Central memory CD8-positive, alpha-beta T cell (primary cell): ENCODE data around the gene C1QTNF3.

ENCODE experiments used
- ATAC-seq: fragments of 150-1000 bp; cut with Tn5 transposase; replicated peaks from 2 replicates; pipeline ENCODE4 v1.10.0; 2022; ENCODE audit warnings: mild to moderate bottlenecking, moderate FRiP score, moderate number of reproducible peaks; ENCODE audit not compliant: poor library complexity, severe bottlenecking; ENCODE audit errors: extremely low read depth
- DNase-seq, 2 donors: peaks; one replicate each; pipeline ENCODE4 v3.0.0; 2021; ENCODE audit warnings: low spot score in 2 of 2
- H3K27ac Mint-ChIP-seq: one replicate; pipeline ENCODE4 v1.8.0; 2022; ENCODE audit warnings: low read depth, mild to moderate bottlenecking, moderate library complexity, mixed read lengths
- H3K27me3 Mint-ChIP-seq: one replicate; pipeline ENCODE4 v1.8.0; 2022; ENCODE audit warnings: mixed read lengths
- H3K36me3 Mint-ChIP-seq: one replicate; pipeline ENCODE4 v1.8.0; 2022; ENCODE audit warnings: mild to moderate bottlenecking, moderate library complexity, mixed read lengths; ENCODE audit not compliant: insufficient read depth
- H3K4me1 Mint-ChIP-seq: one replicate; pipeline ENCODE4 v1.8.0; 2022; ENCODE audit warnings: mixed read lengths
- H3K4me3 Mint-ChIP-seq: one replicate; pipeline ENCODE4 v1.8.0; 2022; ENCODE audit warnings: mild to moderate bottlenecking, moderate library complexity, mixed read lengths
- H3K9me3 Mint-ChIP-seq: one replicate; pipeline ENCODE4 v1.8.0; 2022; ENCODE audit warnings: mixed read lengths

Gene C1QTNF3

DNA sequence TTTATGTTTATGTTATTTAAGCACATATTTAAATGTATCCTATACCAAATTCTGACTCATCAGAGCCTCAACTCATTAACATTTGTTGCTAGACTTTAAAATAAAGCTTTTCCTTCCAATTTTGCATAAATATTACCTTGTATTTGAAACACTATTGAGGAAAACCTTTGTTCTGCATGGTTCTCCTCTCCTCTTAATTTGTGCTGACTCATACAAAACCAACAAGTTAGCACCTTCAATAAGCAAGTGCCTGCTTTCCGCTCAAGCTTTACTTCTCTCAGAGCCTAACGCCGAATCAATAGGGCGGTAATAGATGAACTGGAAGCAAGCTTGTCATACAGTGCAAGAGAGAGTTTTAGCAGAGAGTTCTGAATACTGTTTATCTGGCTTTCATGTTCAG, 43.0 kb downstream of the C1QTNF3 start:
- H3K27ac Mint-ChIP-seq, result no peak overlapping the region
- no peak overlapping the region for H3K4me3 Mint-ChIP-seq
- no peaks in the 10 kb centered on the region for H3K27me3 Mint-ChIP-seq
- H3K9me3 Mint-ChIP-seq, result no peaks in the 10 kb centered on the region
- peaks cover 5% of the 10 kb centered on the region for H3K4me1 Mint-ChIP-seq
- DNase-seq, result no peak
- no peak for ATAC-seq
- peaks cover 8% of the 10 kb centered on the region for H3K36me3 Mint-ChIP-seq

DNA sequence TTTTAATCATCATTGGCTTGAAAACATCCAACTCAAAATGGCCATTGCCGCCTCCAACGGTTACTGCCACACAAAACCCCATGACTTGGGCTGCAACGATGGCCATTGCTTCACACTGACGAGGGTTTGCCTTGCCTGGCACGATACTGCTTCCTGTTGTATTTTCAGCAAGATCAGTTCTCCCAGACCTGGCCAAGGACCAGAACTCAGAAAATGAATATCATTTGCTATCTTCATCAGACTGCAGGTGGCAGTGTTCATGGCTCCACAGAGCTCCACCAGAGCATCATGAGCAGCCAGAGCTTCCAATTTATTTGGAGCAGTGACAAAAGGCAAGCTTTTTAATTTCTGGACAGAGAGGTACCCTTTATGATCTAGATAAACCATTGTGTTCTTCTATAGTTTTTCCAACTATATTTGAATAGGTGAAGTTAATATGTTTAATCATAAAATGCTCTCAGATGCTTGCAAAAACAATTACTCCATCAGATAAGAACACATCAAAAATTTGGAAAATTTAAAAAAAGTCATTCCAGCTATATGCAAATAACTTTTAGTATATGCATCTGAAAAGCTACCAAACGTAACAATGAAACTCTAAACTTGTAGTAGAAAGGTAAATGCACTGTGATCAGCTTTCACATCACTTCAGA, 45.6 kb downstream of the C1QTNF3 start:
- no peaks in the 10 kb centered on the region for H3K27me3 Mint-ChIP-seq
- H3K27ac Mint-ChIP-seq, result no peak overlapping the region
- H3K9me3 Mint-ChIP-seq, result no peaks in the 10 kb centered on the region
- ATAC-seq, result no peak
- no peak overlapping the region for H3K4me3 Mint-ChIP-seq
- no peak for DNase-seq
- H3K36me3 Mint-ChIP-seq, result peaks cover 10% of the 10 kb centered on the region
- peaks cover 5% of the 10 kb centered on the region for H3K4me1 Mint-ChIP-seq

GRCh38 chr5:33995865-33996264, 47.1 kb downstream of the C1QTNF3 start:
- H3K36me3 Mint-ChIP-seq, result peaks cover 10% of the 10 kb centered on the region

GRCh38 chr5:33994845-33995244, 48.2 kb downstream of the C1QTNF3 start:
- ATAC-seq (no peak), DNase-seq (no peak)
- Mint-ChIP-seq H3K4me1 (peaks cover 5% of the 10 kb centered on the region), H3K36me3 (peaks cover 10% of the 10 kb centered on the region), H3K27me3 (no peaks in the 10 kb centered on the region), H3K4me3 (no peak overlapping the region), H3K9me3 (no peaks in the 10 kb centered on the region), H3K27ac (no peak overlapping the region)

More at GRCh38 chr5:33995865-33996264, 47.1 kb downstream of the C1QTNF3 start:
- ATAC-seq, result no peak
- Mint-ChIP-seq H3K4me1 (peaks cover 5% of the 10 kb centered on the region), H3K9me3 (no peaks in the 10 kb centered on the region), H3K4me3 (no peak overlapping the region), H3K27me3 (no peaks in the 10 kb centered on the region), H3K27ac (no peak overlapping the region)
- DNase-seq, result no peak

- H3K27ac Mint-ChIP-seq, result no peak overlapping the region
- no peak overlapping the region for H3K4me3 Mint-ChIP-seq
- H3K9me3 Mint-ChIP-seq, result no peaks in the 10 kb centered on the region
- H3K27me3 Mint-ChIP-seq, result no peaks in the 10 kb centered on the region
- H3K36me3 Mint-ChIP-seq, result peaks cover 17% of the 10 kb centered on the region
- DNase-seq (no peak), ATAC-seq (no peak)
- peaks cover 5% of the 10 kb centered on the region for H3K4me1 Mint-ChIP-seq
Measured at GRCh38 chr5:33992864-33993263, 50.1 kb downstream of the C1QTNF3 start.

- Mint-ChIP-seq H3K4me3 (no peak overlapping the region), H3K27me3 (no peaks in the 10 kb centered on the region), H3K36me3 (peaks cover 8% of the 10 kb centered on the region), H3K4me1 (no peaks in the 10 kb centered on the region), H3K9me3 (no peaks in the 10 kb centered on the region), H3K27ac (no peak overlapping the region)
- no peak for ATAC-seq
- no peak for DNase-seq
Measured at GRCh38 chr5:33985447-33985846, 57.6 kb downstream of the C1QTNF3 start.

GRCh38 chr5:33984671-33985124, 58.3 kb downstream of the C1QTNF3 start, which contains the start of gene SLC45A2:
Gene SLC45A2, minus strand, starts transcription at chr5:33984693. Its CDS starts 110 bp downstream, at chr5:33984583.
- DNase-seq (no peak), ATAC-seq (no peak)
- no peaks in the 10 kb centered on the region for H3K4me1 Mint-ChIP-seq
- no peaks in the 10 kb centered on the region for H3K27me3 Mint-ChIP-seq
- peaks cover 8% of the 10 kb centered on the region for H3K36me3 Mint-ChIP-seq
- H3K4me3 Mint-ChIP-seq, result no peak within 1 kb of the TSS
- H3K9me3 Mint-ChIP-seq, result no peaks in the 10 kb centered on the region
- no peak within 1 kb of the TSS for H3K27ac Mint-ChIP-seq

- Mint-ChIP-seq H3K4me1 (no peaks in the 10 kb centered on the region), H3K27ac (no peak overlapping the region), H3K27me3 (no peaks in the 10 kb centered on the region), H3K9me3 (no peaks in the 10 kb centered on the region), H3K4me3 (no peak overlapping the region), H3K36me3 (peaks cover 8% of the 10 kb centered on the region)
- ATAC-seq (no peak), DNase-seq (no peak)
Measured at GRCh38 chr5:33984178-33984577, 58.8 kb downstream of the C1QTNF3 start.

DNA sequence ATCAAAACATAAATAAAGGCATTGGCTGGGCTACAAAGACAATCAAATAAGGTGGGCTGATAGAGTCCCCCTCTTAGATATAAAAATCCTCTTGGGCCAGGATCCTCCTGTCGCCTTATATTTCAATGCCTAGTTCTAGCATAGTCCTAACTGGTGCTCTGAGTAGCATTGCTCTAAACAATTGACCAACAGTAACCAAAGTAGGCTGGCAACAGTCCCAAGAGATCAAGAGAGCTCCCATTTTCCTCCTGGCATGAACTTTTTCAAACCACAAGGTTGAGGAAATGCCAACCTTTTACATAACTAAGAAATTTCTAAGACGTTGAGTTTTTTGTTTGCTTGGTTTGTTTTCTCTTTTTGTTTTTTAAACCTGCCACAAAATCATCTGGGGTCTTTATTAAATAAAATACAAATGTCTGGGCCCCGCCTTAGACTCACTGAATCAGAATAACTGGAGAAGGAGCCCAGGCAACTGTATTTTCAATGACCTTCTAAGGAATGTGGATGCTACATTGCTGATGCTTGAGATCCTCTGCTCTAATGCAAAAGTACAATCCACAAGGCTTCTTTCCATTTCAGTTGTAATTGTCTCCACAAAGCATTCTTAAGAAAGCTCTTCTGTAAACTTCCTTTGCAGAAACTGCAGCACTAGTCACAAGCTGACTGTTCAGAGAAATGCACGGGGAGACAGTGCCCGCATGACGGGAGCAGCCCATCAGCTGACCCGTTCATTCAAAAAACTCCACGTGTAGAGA, 61.4 kb downstream of the C1QTNF3 start:
- no peak overlapping the region for H3K27ac Mint-ChIP-seq
- no peaks in the 10 kb centered on the region for H3K4me1 Mint-ChIP-seq
- DNase-seq, result no peak
- H3K9me3 Mint-ChIP-seq, result no peaks in the 10 kb centered on the region
- no peak for ATAC-seq
- H3K27me3 Mint-ChIP-seq, result peaks cover 1% of the 10 kb centered on the region
- H3K4me3 Mint-ChIP-seq, result no peak overlapping the region
- no peaks in the 10 kb centered on the region for H3K36me3 Mint-ChIP-seq

DNA sequence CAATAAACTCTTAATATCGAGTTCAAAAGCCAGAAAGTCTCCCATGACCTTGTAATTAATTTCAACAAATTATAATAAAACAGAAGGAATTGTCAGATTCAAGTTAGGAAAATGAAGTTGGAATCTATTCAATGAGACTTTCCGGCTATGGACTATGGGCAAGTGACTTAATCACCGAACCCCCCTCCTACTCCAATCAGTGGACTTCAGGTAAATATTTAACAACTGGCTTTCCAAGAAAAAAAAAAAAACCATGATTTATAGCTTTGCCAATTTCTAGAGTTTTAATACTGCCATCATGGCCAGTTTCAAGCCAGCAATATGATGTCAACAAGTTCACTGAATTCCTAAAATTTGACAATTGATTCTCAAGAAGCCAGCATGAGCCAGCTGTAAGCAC, 63.0 kb downstream of the C1QTNF3 start:
- Mint-ChIP-seq H3K4me3 (no peak overlapping the region), H3K27ac (no peak overlapping the region), H3K9me3 (no peaks in the 10 kb centered on the region), H3K27me3 (peaks cover 14% of the 10 kb centered on the region), H3K36me3 (no peaks in the 10 kb centered on the region), H3K4me1 (no peaks in the 10 kb centered on the region)
- DNase-seq (no peak), ATAC-seq (no peak)

GRCh38 chr5:33978306-33978705, 64.7 kb downstream of the C1QTNF3 start:
- ATAC-seq, result no peak
- DNase-seq, result no peak
- Mint-ChIP-seq H3K36me3 (no peaks in the 10 kb centered on the region), H3K27me3 (peaks cover 28% of the 10 kb centered on the region), H3K9me3 (no peaks in the 10 kb centered on the region), H3K4me1 (no peaks in the 10 kb centered on the region), H3K27ac (no peak overlapping the region), H3K4me3 (no peak overlapping the region)

DNA sequence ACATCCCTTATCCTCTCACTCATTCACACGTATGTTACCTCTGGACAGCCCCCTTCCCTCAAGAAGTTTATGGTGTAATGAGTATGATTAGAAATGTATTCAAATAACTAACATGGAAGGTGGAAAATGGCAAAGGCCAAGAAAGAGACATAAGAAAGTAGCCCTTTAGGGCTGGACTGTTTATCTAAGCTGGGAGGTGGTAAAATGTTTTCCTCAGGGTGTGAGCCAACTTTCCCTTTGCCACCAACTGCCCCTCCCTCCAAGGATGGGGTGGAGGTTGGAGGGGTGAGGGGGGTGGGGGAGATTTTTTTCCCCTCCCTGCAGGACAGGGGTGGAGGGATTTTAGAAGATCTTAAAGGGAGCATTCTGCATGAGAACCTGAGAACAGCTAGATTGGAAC, 66.7 kb downstream of the C1QTNF3 start:
- H3K4me3 Mint-ChIP-seq, result no peak overlapping the region

GRCh38 chr5:33975852-33976251, 67.2 kb downstream of the C1QTNF3 start:
- DNase-seq (no peak), ATAC-seq (no peak)
- Mint-ChIP-seq H3K27me3 (peaks cover 38% of the 10 kb centered on the region), H3K36me3 (no peaks in the 10 kb centered on the region), H3K4me1 (no peaks in the 10 kb centered on the region), H3K4me3 (no peak overlapping the region), H3K9me3 (no peaks in the 10 kb centered on the region), H3K27ac (no peak overlapping the region)

More for the DNA sequence above, 66.7 kb downstream of the C1QTNF3 start:
- no peak for ATAC-seq
- H3K4me1 Mint-ChIP-seq, result no peaks in the 10 kb centered on the region
- H3K9me3 Mint-ChIP-seq, result no peaks in the 10 kb centered on the region
- no peak overlapping the region for H3K27ac Mint-ChIP-seq
- no peak for DNase-seq
- H3K36me3 Mint-ChIP-seq, result no peaks in the 10 kb centered on the region
- H3K27me3 Mint-ChIP-seq, result peaks cover 38% of the 10 kb centered on the region
